Lower leg skin (tissue), 4 donors: ENCODE data around the gene PRKAG1. TPM values are rescaled to one million over a fixed set of nuclear protein-coding genes. Genes with fewer than 3 reads are reported as not detected.

Source experiments
- DNase-seq, 2 donors: peaks; one replicate each; pipeline ENCODE4 v3.0.0-alpha.2; 2019; ENCODE audit warnings: low spot score in 2 of 2
- H3K4me3 ChIP-seq: fragments of 200-600 bp; sonication (generic); 2 replicates; pipeline ENCODE4 v1.5.1; 2017; ENCODE audit warnings: mild to moderate bottlenecking, low read depth; ENCODE audit not compliant: poor library complexity, severe bottlenecking
- CTCF ChIP-seq, 3 donors: fragments of 450-650 bp; IDR thresholded peaks; one replicate each; pipeline ENCODE4 v1.5.1; 2016; ENCODE audit warnings: antibody characterized with exemption in 3 of 3, mild to moderate bottlenecking in 3 of 3, moderate library complexity in 2 of 3
- POLR2A ChIP-seq, 2 donors: fragments of 450-650 bp; IDR thresholded peaks; one replicate each; pipeline ENCODE4 v1.6.1; 2016 to 2017; ENCODE audit warnings: antibody characterized with exemption in 2 of 2, mild to moderate bottlenecking in 1 of 2, moderate library complexity in 1 of 2
- WGBS, 2 donors: methylation state at CpG; one replicate each; pipeline ENCODE4 v1.1.5; 2018; 5-methylcytosine and 5-hydroxymethylcytosine counted together
- intact Hi-C: fragments of 100-400 bp; cut with DNase I; formaldehyde crosslinking; loops from one replicate; pipeline ENCODE4 v1.15.0; 2023; ENCODE audit warnings: low total_unique reads
- total RNA-seq, 4 donors: library from RNA; depleted of rRNA; stranded (reverse); fragments of >200 nt; gene quantifications; one replicate each; pipeline ENCODE4 v1.1.0, GENCODE V29; 2016

Gene PRKAG1
- total RNA-seq, 4 donors from 2014 or later: 30.3 to 57.8 (median 49.2) TPM

- WGBS, 2 donors: 90 to 92% methylated on average over 16 to 18 of the region's 18 CpGs
- DNase-seq: no peak
- TF ChIP-seq CTCF (IDR thresholded peaks at IDR 0.05) (no peak), POLR2A (IDR thresholded peaks at IDR 0.05) (no peak)
- intact Hi-C loops: no loop called here
- H3K4me3 ChIP-seq: no peak overlapping the region
These were observed 32.8 kb upstream of the PRKAG1 start for GRCh38 chr12:49051373-49051764.

- TF ChIP-seq CTCF (IDR thresholded peaks at IDR 0.05): no peak
- no peak for TF ChIP-seq POLR2A (IDR thresholded peaks at IDR 0.05)
- no peak for DNase-seq
- no peak overlapping the region for H3K4me3 ChIP-seq
- 88 to 94% methylated on average over 9 to 13 of the region's 13 CpGs for WGBS, 2 donors
- intact Hi-C loops: no loop called here
These were observed 32.2 kb upstream of the PRKAG1 start for GRCh38 chr12:49050507-49051372.

- intact Hi-C loops: no loop called here
- WGBS, 2 donors: 79 to 83% methylated on average over 20 of the region's 20 CpGs
- no peak for TF ChIP-seq POLR2A (IDR thresholded peaks at IDR 0.05)
- TF ChIP-seq CTCF (IDR thresholded peaks at IDR 0.05): no peak
- no peak overlapping the region for H3K4me3 ChIP-seq
- no peak for DNase-seq
These were observed 31.1 kb upstream of the PRKAG1 start for GRCh38 chr12:49049566-49050224.

- intact Hi-C loops: no loop called here
- DNase-seq: no peak
- 93% methylated on average over 10 of the region's 10 CpGs for WGBS, 2 donors
These were observed 30.4 kb upstream of the PRKAG1 start for GRCh38 chr12:49048953-49049352.

GRCh38 chr12:49046129-49046895 lies 27.7 kb upstream of the PRKAG1 start:
- no peak overlapping the region for H3K4me3 ChIP-seq
- no peak for TF ChIP-seq POLR2A (IDR thresholded peaks at IDR 0.05)
- TF ChIP-seq CTCF (IDR thresholded peaks at IDR 0.05): no peak
- DNase-seq: no peak
- intact Hi-C loops: no loop called here
- 93 to 96% methylated on average over 12 of the region's 12 CpGs for whole genome bisulfite sequencing, 2 donors

More at GRCh38 chr12:49048953-49049352, 30.4 kb upstream of the PRKAG1 start:
- no peak overlapping the region for H3K4me3 ChIP-seq
- TF ChIP-seq CTCF (IDR thresholded peaks at IDR 0.05): no peak
- no peak for TF ChIP-seq POLR2A (IDR thresholded peaks at IDR 0.05)
